Activated CD8-positive, alpha-beta memory T cell treated with anti-CD3 and anti-CD28 coated beads for 24 hours (primary cell): ENCODE measurements around the gene BIRC6.
"Not testable (repeated sequence)": the region's sequence is repeated elsewhere in the genome, so short reads cannot be mapped to it uniquely, and the experiment has no call there.

Experiments used
- DNase-seq: peaks from one replicate; pipeline ENCODE4 v3.0.0-alpha.2; 2020

The BIRC6 gene

GRCh38 chr2:32516567-32516966 lies 159.7 kb downstream of the BIRC6 start:
- no peak for DNase-seq

GRCh38 chr2:32522770-32523169 lies 165.9 kb downstream of the BIRC6 start:
- no peak for DNase-seq

- DNase-seq = no peak
These were observed 166.9 kb downstream of the BIRC6 start for GRCh38 chr2:32523686-32524085.

GRCh38 chr2:32532341-32532740 lies 175.5 kb downstream of the BIRC6 start:
- no peak for DNase-seq

GRCh38 chr2:32532961-32533360 lies 176.1 kb downstream of the BIRC6 start:
- DNase-seq = no peak

GRCh38 chr2:32534831-32535230 lies 178.0 kb downstream of the BIRC6 start:
- no peak for DNase-seq

- no peak for DNase-seq
These were observed 181.9 kb downstream of the BIRC6 start for GRCh38 chr2:32538735-32539134.

GRCh38 chr2:32552483-32552882 lies 195.7 kb downstream of the BIRC6 start:
- not testable (repeated sequence) for DNase-seq

GRCh38 chr2:32553829-32554432 lies 197.1 kb downstream of the BIRC6 start:
- DNase-seq = no peak

GRCh38 chr2:32558492-32558891 lies 201.7 kb downstream of the BIRC6 start:
- no peak for DNase-seq

- no peak for DNase-seq
These were observed 202.3 kb downstream of the BIRC6 start for GRCh38 chr2:32559136-32559535.

- DNase-seq = no peak
These were observed 206.1 kb downstream of the BIRC6 start for GRCh38 chr2:32562906-32563305.

GRCh38 chr2:32564417-32565035 lies 207.7 kb downstream of the BIRC6 start:
- DNase-seq = no peak

GRCh38 chr2:32565902-32566301 lies 209.1 kb downstream of the BIRC6 start:
- DNase-seq = no peak

GRCh38 chr2:32572030-32572429 lies 215.2 kb downstream of the BIRC6 start:
- DNase-seq = no peak

- no peak for DNase-seq
These were observed 215.9 kb downstream of the BIRC6 start for GRCh38 chr2:32572737-32573136.

- no peak for DNase-seq
These were observed 235.0 kb downstream of the BIRC6 start for GRCh38 chr2:32591669-32592463.

GRCh38 chr2:32594573-32594972 lies 237.8 kb downstream of the BIRC6 start:
- no peak for DNase-seq

GRCh38 chr2:32611366-32611765 lies 254.5 kb downstream of the BIRC6 start:
- no peak for DNase-seq

- DNase-seq = no peak
These were observed 254.9 kb downstream of the BIRC6 start for GRCh38 chr2:32611771-32612170.

- no peak for DNase-seq
These were observed 257.3 kb downstream of the BIRC6 start for GRCh38 chr2:32614084-32614483.

GRCh38 chr2:32617599-32618189 lies 260.9 kb downstream of the BIRC6 start:
- DNase-seq = no peak

- DNase-seq = no peak
These were observed 265.9 kb downstream of the BIRC6 start for GRCh38 chr2:32622570-32623310.
